Measurements from ENCODE around the gene ZDHHC4. TPM values are rescaled to one million over a fixed set of nuclear protein-coding genes. Genes with fewer than 3 reads are reported as not detected.
A peak's percentile ranks its signal among the peaks of the same experiment; 100 is the strongest.
"Not testable (repeated sequence)": the region's sequence is repeated elsewhere in the genome, so short reads cannot be mapped to it uniquely, and the experiment has no call there.

The ZDHHC4 gene
- total RNA-seq, 2 experiments from 2014 or later = 34.2 to 35.5 TPM

DNA sequence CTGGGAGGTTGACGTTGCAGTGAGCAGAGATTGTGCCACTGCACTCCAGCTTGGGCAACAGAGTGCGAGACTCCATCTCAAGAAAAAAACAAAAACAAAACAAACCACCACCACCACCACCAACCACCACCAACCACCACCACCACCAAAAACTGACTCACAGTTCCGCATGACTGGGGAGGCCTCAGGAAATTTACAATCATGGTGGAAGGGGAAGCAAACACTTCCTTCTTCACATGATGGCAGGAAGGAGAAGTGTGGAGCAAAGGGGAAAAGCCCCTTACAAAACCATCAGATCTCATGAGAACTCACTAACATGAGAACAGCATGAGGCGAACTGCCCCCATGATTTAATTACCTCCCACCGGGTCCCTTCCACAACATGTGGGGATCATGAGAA lies 57.7 kb downstream of the ZDHHC4 start:
- H3K27me3 Mint-ChIP-seq, H3K27ac Mint-ChIP-seq, POLR2A ChIA-PET, CTCF ChIA-PET, DNase-seq, H3K9me3 Mint-ChIP-seq: not testable (repeated sequence)
- Mint-ChIP-seq H3K36me3 (ENCODE audit: low read depth) (peaks cover 18% of the 10 kb centered on the region), H3K4me1 (peaks cover 28% of the 10 kb centered on the region), H3K4me3 (peak overlapping the region; percentile 39)

DNA sequence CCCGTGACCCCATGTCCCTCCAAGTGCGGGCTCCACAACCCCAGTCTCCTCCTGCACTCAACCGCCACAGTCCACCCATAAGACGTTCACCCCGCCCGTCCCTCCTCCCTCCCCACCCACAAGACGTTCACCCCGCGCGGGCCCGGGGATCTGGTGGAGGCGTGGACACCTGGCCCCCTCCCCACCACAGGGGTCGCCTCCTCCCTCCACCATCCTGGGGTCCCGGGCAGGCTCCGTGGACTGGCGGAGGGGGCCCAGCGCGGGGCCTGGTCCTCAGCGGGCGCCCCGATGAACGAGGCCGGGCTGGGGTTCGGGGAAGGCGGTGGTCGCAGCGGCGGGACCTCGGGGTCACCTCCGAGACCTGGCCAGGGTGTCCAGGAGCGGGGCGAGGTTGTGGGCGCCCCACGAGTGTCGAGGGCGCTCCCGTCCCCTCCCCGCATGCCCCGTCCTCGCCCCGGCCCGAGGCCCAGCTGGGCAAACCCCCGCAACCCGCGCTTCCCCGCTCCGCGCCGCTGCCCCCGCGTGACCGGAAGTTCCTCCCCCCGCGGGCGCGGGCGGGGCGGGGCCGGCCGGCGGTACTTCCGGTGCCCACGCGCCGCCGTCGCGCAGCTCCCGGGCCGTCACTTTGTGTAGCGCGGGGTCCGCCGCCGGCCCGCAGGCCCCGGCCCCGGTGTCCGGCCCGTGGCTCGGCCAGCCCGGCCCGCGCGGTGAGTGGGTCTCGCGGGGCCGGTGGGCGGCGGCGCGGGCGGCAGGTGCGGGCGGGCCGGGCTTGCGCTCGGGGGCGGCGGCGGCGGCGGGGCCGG lies 59.7 kb downstream of the ZDHHC4 start, which contains the start of gene ZNF316:
TSS of gene ZNF316 (plus strand) at position 578 of the 803 bp plus-strand sequence. CDS start 5,092 bp downstream, outside the sequence.
- H3K9me3 Mint-ChIP-seq = peaks cover 3% of the 10 kb centered on the region
- no peaks in the 10 kb centered on the region for H3K27me3 Mint-ChIP-seq
- ChIA-PET CTCF (no interaction called here), POLR2A (interaction anchor here (1.0 to 1.4 kb wide), 2 partner anchors 15 to 47 kb away, joined by 4 to 5 read pairs; partner anchors contain the start of gene INTS15)
- DNase-seq = peak; percentile 65
- peak within 1 kb of the TSS; percentile 74 for H3K27ac Mint-ChIP-seq
- H3K4me3 Mint-ChIP-seq = peak within 1 kb of the TSS; percentile 82
- H3K36me3 Mint-ChIP-seq (ENCODE audit: low read depth) = peaks cover 29% of the 10 kb centered on the region
- H3K4me1 Mint-ChIP-seq = peaks cover 32% of the 10 kb centered on the region

DNA sequence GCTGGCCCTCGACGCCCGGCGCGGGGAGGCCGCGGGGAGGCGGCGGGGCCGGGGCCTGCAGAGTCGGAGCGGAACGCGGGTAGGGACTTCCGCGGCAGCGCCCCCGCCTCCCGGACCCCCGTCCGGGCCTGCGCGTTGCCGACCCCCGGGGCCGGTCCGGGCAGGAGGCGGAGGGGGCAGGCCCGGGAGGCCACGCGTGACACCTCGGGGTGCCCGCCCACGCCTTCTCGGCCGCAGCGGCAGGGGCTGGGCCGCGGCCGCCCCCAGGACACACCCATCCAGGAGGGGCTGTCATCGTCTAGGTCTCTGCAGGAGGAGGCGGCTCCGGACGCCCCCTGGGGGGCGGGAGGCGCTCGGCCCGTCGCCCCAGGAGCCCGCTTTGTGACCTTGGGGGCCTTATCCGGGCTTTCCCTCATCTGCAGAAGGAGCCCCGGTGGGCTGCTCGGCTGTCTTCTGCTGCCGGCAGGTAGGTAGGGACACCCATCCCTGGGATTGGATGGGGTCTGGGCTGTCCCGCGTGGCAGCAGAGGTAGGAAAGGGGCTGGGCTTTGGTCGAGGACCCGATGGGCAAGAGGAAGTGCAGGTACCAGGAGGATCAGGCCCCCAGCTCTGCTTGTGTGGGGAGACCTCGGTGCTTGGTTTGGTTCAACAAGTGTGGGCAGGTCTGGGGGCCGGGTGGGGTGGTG lies 60.4 kb downstream of the ZDHHC4 start:
- peak; percentile 52 for DNase-seq
- Mint-ChIP-seq H3K27ac (peak overlapping the region; percentile 74), H3K4me3 (peak overlapping the region; percentile 82), H3K36me3 (ENCODE audit: low read depth) (peaks cover 35% of the 10 kb centered on the region), H3K27me3 (no peaks in the 10 kb centered on the region), H3K9me3 (peaks cover 3% of the 10 kb centered on the region), H3K4me1 (peaks cover 32% of the 10 kb centered on the region)
- CTCF ChIA-PET = no interaction called here
- POLR2A ChIA-PET = interaction anchor here (1.0 to 1.5 kb wide), 3 partner anchors 16 to 48 kb away, joined by 3 to 5 read pairs (median 4); partner anchors contain the start of gene INTS15

Other genes with a start within 250 kb of the ZDHHC4 start
- gene FAM220A, start 228.5 kb upstream of the ZDHHC4 start, total RNA-seq = 10 to 100 TPM in 1 of 2 experiments, 1 to 10 TPM in 1; 9.0 to 10.6 TPM
- 100 to 1,000 TPM; 153 to 155 TPM for gene RAC1, start 202.9 kb upstream of the ZDHHC4 start, total RNA-seq
- gene DAGLB, start 129.5 kb upstream of the ZDHHC4 start, total RNA-seq = 10 to 100 TPM; 15.7 to 16.5 TPM
- 10 to 100 TPM; 64.1 to 72.1 TPM for gene KDELR2, start 93.3 kb upstream of the ZDHHC4 start, total RNA-seq
- gene GRID2IP, start 26.0 kb upstream of the ZDHHC4 start, total RNA-seq = under 1 TPM; 0.15 to 0.28 TPM
- gene INTS15, start 12.6 kb downstream of the ZDHHC4 start, total RNA-seq = 10 to 100 TPM; 30.0 to 31.6 TPM
- under 1 TPM; 0.18 to 0.23 TPM for gene ZNF853, start 38.2 kb downstream of the ZDHHC4 start, total RNA-seq
- 10 to 100 TPM; 23.4 to 26.1 TPM for gene ZNF316, start 59.9 kb downstream of the ZDHHC4 start, total RNA-seq
- gene ZNF12, start 129.5 kb downstream of the ZDHHC4 start, total RNA-seq = 10 to 100 TPM; 21.0 to 23.9 TPM
- under 1 TPM in 1 of 2 experiments, not detected in 1; 0.43 TPM for gene RSPH10B2, start 176.6 kb downstream of the ZDHHC4 start, total RNA-seq
- gene CCZ1B, start 248.8 kb downstream of the ZDHHC4 start, total RNA-seq = 10 to 100 TPM; 80.5 to 89.4 TPM